Testis (tissue), 2 donors: ENCODE data around the gene ALG14.

ENCODE experiments used
- CTCF ChIP-seq, 3 experiments: fragments of 450-650 bp in 2 of 3; fragments of 200-600 bp in 1 of 3; sonication (generic) in 1 of 3; IDR thresholded peaks; one replicate each; pipeline ENCODE4 v1.5.1; 2016 to 2019; ENCODE audit warnings: antibody characterized with exemption in 3 of 3, mild to moderate bottlenecking in 2 of 3, moderate library complexity in 1 of 3
- POLR2A ChIP-seq: fragments of 450-650 bp; IDR thresholded peaks from one replicate; pipeline ENCODE4 v1.6.1; 2017; ENCODE audit warnings: antibody characterized with exemption, mild to moderate bottlenecking, moderate library complexity

GRCh38 chr1:95085376-95085775 is 12.6 kb upstream of the ALG14 start:
- TF ChIP-seq CTCF (IDR thresholded peaks at IDR 0.05) (no peak), POLR2A (no peak)
